Fibroblast of skin of left biceps (primary cell): Measurements from ENCODE around the gene BLMH.
"Not testable (repeated sequence)": the region's sequence is repeated elsewhere in the genome, so short reads cannot be mapped to it uniquely, and the experiment has no call there.

ENCODE experiments used
- DNase-seq, 2 experiments: peaks; one replicate each; pipeline ENCODE4 v3.0.0-alpha.2; 2013; ENCODE audit warnings: low read depth in 2 of 2

The BLMH gene

DNA sequence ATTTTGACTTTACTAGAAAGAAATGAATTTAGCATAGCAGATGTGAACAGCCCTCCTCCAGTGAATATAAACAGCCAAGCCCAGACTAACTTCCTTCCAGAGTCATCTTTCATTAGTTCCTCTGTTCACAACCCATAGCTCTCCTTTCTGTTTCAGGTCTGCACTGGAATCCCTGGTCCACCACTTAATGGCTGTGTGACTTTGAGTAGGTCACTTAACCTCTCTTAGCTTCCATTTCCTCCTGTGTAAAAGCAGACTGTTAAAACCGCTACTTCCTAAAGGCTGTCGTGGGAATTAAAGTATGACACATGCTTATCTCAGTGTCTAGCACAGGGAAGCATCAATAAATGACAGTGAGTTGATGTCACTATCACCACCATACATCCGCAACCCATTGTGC lies 63.7 kb downstream of the BLMH start:
- no peak for DNase-seq

DNA sequence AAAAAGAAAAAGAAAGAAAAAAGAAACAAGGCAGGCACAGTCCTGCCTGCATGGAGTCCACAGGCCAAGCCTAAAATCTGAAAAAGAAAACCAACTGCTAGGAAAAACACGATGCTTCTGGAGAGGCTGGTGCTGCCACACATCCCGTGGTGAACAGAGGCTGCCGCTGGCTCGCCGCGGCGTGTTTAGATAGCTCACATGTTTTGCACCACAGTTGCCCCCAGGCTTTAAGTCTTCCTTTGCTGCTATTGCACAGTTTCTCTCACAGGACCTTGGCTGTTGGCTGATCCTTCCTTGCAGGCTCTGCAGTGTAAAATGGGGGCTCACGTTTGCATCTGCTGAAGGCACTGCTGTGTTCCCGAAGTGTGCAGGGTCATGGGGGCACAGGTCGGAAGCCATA lies 64.9 kb downstream of the BLMH start:
- DNase-seq, result no peak

DNA sequence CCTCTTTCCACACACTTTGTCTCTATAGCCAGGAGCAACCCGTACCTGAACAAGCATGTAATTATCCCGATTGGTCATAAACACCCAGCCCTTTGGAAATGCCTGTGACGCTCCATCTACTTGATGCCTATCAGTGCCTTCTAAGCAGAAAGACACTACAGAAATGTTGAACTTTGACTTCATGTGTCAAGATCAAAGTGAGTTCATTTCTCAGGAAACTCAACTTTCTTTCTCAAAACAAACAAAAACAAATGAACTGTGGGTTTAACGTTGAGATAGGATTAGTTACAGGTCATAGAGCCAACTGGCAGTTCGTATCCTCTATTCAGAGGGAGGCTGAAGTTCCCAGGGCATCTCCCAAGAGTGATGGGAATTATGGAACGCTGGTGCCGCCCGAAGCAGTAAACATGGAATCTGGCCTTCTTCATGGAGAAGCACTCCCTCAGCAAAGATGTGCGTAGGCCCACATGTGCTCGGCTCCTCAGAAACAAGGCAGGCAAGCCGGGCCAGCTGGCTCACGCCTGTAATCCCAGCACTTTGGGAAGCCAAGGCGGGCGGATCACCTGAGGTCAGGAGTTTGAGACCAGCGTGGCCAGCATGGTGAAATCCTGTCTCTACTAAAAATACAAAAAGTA lies 65.7 kb downstream of the BLMH start:
- no peak for DNase-seq

DNA sequence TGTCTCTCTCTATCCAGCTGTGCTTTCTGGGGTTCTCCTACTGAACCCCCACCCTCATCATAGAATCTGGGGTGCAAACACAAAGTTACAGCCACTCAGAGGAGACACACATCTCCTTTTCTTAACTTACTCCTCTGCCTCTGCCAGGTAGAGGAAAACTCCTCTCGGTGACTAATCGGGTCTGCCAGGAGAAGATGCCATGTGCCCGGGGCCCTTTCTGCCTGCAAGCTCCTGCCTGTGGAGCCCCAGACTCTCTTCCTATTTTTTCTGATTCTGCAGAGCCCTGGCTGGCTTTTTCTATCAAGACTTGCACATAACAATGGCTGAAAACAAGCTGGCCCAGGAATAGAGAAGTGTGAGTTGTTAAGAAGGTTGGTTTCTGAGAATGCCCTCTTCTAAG lies 66.6 kb downstream of the BLMH start:
- no peak for DNase-seq

DNA sequence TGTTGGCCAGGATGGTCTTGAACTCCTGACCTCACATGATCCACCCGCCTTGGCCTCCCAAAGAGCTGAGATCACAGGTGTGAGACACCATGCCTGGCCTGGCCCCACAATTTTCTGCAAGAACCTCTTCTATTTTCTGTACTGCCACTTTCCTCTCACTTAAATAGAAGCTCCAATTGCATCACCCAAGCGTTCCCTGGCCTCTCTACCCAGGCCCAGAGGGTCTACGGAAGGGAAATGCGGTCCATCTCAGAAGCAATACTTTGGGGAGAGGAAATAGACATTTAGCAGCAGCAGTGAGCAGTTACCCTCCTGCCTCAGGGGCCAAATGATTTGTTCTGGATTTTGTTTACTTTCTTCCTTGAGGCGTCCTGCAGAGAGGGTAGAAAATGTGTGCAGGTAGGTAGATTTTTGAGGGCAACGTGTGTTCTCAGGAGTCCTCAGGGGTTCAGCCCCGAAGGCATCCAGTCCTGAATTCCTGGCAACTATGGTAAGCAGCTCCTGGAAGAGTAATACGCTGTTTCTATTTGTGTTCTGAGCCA lies 67.3 kb downstream of the BLMH start:
- no peak for DNase-seq

DNA sequence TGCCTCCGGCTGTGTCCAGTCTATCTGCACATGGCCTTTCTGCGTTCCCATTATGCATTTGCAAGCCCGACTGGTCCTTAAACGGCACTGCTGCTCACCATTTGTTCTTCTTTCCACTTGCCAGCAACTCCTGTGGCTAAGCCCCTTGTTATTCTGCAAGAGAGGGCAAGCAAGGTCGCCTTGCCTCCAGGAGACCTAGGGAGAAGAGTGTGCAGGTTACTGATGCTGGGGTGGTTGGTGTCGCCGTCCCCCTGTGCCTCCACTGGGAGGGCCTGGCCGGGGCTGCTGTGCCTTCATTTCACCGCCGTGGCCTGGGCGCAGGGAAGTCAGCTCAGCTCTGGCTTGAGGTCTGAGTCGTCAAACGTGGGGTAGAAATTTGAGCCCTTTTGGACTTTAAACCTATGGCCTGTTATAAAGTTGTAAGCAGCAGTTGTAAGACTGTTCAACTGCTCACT lies 69.0 kb downstream of the BLMH start:
- DNase-seq, result no peak

DNA sequence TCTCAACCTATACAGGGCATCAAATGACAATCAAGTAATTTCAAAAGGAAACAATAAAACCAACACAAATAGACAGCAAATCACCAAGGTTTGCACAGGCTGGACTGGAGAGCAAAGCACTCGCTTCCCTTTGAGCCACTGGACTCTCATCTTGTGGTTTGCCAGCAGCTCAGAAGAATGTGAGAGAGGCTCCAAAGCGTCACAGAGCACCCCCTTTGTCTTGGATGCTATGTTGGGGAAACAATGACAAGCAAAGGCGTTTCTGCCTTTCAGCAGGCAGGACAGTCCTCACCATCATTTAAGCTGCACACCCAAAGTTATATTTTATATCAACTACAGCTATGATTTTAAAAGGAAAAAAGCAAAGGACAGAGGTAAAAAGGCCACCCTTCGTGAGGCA lies 69.5 kb downstream of the BLMH start:
- DNase-seq, result no peak

DNA sequence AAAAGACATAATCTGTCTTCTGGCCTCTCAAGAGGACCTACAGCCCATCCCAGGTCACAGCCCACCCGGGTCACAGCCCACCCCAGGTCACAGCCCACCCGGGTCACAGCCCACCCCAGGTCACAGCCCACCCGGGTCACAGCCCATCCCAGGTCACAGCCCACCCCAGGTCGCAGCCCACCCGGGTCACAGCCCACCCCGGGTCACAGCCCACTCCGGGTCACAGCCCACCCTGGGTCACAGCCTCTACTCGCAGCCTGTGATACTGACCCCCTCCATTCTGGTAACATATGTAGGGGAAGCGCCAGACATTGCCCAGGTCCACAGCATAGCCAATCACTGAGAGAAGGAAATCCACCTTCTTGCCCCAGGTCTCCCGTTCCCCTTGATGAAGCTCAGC lies 70.4 kb downstream of the BLMH start:
- DNase-seq, result no peak

DNA sequence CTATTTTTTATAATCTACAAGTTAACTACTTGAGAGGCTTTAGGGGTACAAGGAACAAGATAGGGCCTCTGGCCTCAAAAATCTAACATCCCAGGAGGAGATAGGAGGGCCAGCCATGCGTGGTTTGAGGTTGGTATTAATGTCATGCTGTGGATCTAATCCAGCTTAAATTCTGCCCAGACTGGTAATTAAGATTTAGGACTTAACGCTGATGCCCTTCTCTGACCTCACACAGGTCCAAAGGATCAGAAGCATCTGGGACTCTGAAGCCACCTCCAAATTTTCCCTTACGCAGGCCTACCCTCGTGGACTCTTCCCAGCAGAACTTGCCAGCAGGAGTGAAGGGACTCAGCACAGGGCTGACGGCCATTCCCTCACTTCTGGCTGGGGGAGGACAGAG lies 71.3 kb downstream of the BLMH start:
- DNase-seq, result no peak

DNA sequence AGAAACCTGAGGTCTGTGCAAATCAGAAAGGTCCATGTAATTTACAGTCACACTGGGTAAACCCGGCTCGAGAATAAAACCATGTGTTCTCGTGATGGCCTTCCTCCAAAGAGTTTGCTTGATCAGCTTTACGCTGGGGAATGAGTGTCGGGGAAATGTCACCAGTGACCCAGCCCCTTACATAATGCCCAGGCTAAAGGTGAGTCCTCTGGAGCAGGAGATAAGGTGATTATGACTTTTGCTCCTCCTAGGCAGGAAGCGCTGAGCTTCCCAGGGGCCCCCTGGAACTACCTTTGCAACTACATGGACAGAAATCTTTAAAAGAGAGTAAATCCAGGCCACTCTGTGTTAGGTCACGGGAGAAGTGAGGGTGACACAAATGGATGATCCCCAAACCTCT lies 71.9 kb downstream of the BLMH start:
- no peak for DNase-seq

DNA sequence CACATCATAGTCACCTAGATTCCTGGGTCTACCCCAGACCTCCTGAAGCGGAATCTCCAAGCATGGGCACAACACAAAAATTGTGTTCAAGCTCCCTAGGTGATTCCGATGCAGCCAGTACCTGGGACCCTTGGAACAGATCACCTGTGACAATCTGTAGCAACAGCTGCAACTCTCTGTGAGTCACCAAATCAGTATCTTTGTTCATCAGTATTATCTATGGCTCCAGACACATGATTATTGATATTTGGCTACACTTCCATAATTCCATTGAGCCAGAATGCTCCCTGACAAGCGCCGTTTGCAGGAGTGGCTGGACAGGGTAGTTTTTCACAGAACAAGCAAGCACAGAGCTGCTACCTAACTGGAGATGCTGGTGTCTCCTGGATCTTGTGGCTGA lies 72.4 kb downstream of the BLMH start:
- DNase-seq, result no peak

DNA sequence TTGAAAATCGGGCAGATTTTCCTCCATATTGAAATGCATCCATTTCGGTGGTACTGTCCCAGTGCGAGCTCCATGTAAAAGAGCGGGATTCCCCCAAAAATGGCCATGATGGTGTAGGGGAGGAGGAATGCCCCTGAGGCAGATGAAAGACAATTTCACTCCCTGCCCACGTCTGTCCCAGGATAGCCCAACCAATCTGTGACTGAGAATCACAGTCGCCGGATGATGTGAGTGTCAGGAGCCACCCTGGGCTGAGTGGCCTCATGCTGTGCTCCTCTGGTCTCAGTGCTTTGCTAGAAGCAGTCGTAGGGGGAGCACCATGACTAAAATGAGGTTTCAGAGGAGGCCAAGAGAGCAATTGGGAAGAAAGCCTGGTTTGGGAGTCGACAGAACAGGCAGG lies 72.9 kb downstream of the BLMH start:
- no peak for DNase-seq

DNA sequence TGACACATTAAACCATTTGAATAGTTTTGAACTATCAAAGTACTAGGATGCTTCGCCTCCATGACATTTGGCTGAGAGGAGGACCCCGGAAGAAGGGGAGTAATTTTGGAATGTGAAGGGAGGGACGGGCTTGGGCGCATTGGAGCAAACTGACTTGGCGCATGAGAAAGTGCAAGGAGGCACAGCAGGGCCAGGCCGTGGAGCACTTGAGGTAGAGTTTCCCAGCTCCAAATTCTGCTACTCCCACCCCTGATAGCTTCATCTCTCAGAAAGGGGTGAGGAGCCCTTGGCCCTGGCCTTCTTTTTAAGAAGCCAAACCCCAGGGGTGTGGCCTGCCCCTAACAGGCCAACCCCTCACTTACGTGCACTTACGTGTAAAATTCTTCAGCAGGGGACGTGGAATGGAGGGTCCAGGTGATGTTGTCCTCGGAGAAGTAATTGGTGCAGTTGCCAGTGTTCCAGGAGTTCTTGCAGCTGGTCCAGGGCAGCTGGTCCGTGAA lies 73.9 kb downstream of the BLMH start:
- no peak for DNase-seq

DNA sequence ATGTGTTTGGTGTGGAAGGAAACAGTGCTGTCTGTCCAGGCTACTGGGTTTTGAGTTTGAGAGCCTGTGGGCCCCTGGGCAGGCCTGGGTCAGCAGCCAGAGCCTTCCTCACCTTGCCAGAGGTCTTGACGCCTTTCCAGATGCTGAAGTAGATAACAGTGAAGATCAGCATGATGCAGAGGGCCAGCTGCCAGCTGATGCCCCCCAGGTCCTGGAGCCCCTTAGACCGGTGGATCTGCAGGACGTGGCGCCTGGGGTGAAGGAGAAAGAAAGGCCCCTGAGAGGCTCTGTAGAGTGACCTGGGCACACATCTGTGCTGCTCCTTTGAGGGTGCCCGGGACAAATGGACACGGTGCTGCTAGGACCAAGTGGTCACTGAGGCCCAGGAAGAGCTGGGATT lies 74.7 kb downstream of the BLMH start:
- no peak for DNase-seq

DNA sequence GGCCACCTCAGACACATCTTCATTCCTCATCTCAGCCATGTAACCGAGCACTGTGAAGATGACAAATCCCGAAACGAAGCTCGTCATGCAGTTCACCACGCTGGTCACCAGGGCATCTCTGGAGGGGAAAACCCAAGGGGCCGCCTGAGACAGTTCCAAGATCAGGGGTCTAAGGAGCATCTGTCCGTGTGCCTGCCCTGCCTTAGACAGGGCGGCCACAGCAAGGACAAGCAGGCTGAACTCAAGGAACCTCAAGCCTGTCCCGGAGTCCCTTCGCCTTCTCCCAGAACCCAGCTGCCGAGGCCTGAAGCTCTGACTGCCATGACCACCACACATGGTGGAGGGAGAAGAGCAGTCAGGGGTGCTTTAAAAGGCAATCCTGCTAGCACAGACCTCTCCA lies 79.0 kb downstream of the BLMH start:
- no peak for DNase-seq

DNA sequence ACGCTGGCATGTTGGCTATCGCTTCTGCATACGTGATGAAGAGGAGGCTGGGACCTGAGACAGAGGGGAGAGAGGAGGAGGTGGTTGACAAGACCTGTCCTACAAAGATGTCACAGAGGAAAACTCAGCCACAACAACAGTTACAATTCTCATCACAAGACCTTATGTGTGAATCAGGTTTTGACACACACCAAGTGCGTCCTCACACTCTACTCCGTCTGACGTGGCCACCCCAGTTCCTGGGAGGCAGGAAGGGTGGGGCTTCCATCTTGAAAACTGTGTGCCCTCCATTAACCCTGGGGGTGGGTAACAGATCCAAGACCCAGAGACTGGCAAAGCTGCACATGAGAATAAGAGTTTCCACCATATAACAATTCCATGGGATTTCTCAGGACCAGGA lies 80.4 kb downstream of the BLMH start:
- DNase-seq, result no peak

DNA sequence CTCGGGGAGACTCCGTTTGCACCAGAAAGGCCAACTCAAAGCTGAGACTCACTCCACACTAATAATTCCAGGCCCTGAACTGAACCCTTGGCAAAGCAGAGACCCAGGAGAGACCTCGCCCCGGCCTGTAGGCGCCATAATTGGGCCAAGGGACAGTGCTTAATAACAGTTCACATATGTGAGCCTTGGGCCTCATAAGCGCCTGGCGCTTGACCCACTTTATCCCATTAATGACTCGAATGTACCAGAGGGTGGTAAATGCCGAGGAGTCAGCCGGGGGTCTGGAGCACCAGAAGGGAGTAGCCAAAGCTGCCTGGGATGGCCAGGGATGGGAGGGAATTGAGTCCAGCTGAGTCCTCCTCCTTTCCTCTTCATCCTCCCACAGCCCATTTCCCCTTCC lies 80.8 kb downstream of the BLMH start:
- no peak for DNase-seq

DNA sequence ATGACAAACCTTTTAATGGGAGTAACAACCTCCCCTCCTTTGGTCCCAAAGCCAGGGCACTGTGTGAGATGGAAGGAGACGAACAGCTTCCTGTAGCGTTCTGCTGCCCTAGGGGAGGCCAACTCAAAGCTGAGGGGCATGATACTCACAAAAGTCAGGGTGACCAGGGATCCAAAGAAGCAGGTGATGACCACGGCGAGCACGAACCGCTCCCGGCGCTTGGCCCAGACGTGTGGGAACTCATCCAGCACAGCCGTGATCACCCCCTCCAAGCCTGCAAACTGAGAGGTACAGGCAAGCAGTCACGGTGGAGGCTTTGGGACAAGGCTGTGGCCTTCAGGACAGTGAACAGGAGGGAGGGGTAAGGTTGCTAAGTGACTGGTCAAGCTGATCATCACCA lies 81.4 kb downstream of the BLMH start:
- no peak for DNase-seq

DNA sequence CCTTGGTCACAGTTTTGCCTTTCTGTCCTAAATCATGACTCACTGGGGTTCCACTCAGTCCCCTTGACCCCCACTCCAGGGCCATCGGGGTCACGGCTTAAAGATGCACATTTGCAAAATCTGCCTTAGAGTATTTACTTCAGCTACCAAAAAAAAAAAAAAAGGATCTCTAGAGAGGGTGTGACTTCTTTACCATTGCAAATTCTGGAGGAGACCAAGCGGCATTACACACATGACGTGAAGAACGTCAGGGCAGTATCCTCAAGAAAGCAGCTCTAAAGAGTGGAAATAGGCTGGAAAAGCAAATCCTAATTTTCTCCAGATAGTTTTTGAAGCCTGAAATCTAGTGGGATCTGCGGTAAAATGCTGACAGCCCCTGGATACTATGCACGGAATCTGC lies 81.8 kb downstream of the BLMH start:
- DNase-seq, result no peak

DNA sequence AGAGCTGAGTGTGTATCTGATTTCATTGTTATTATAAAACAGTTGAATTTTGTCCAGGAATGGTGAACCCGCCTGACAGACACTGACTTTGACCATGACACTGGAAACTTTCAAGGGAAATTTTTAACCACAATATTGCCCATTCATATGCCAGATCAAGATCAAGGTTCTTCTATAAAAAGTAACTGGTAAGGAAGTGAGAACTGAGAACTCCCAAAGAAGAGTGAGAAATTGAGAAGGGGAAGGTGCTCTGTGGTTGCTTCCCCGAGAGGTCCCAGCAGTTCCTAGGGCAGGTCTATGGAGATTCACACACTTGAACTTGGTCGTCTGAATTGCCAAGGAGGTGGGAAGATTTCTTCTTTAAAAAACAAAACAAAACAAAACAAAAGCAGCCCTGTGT lies 83.5 kb downstream of the BLMH start:
- DNase-seq, result no peak

DNA sequence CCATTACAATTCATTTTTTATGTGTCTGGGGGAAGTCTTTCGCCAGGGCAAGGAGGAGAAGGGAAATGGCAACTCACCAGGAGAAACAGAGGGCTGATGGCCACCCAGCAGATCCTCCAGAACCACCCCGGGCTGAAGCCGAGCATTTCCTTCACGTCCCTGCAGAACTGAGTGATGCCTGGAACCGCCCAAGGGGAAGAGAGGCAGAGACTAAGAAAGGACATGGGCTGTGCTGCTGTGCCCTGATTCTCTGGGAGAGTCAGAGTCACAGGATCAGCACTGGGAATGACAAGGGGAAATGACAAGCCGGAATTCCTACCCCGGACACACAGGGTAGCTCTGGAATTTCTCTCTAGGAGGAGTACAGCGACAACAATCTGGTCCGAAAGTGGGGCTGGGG lies 84.1 kb downstream of the BLMH start:
- no peak for DNase-seq

DNA sequence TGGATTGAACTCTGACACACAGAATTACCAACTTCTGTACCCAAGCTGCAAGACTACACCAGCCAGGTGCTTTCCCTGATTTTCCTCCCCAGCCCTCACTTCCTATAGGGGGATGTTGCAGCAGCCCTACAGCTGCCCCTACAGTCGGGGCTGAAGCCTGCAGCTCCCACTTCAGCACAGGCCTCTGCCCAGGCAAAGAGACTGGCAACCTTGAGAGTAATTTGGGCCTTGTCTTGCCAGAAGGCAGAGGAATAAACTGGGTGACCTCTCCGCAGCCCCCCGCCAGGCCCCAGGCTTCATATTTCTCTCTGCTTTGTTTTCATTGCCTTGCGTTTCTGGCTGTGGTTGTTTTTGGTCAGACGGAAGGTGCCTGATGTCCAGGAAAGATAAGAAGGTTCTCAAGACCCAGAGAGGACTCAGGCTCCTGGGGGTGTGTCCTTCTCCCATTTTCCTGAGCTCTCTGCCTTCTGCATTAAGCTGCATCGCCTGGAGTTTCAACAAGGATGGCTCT lies 88.2 kb downstream of the BLMH start:
- no peak for DNase-seq

DNA sequence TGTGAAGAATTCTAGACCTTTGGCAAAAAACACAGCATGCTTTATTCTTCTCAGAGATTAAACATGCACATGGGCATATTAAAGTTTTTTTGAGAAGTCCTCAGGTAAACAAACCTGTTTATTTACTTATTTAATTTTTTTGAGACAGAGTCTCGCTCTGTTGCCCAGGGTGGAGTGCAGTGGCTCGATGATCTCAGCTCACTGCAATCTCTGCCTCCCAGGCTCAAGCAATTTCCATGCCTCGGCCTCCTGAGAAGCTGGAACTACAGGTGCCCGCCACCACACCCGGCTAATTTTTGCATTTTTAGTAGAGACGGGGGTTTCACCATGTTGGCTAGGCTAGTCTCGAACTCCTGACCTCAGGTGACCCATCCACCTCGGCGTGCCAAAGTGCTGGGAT lies 91.1 kb downstream of the BLMH start:
- not testable (repeated sequence) for DNase-seq

DNA sequence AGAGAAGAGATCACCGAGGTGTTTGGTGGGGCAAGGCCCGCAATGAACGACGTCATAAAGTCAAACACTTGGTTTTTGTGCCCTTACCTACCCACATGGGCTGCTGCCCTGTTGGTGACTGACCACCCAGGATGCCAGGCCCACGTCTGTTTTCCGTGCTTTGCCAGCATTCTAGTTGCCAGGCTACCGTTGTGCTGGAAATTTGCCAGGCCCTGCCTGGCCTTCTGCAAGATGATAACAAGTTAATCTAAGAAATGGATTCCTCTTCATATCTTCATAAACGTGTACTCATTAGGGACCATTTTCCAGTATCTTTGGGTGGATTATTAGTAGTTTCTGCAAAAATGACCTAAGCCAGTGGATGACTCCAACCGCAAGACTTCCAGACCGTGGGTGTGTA lies 91.6 kb downstream of the BLMH start:
- no peak for DNase-seq
